Measurements from ENCODE around the gene HLA-DPA1.

The HLA-DPA1 gene

GRCh38 chr6:33118525-33119123 is 45.2 kb upstream of the HLA-DPA1 start:
- no peak overlapping the region for H3K27ac ChIP-seq (ENCODE audit: low read length)
- no peak overlapping the region for H2AFZ ChIP-seq (ENCODE audit: low read depth, low read length)
- ATAC-seq (ENCODE audit: insufficient read depth, low read depth) (peak; percentile 57; the same call in 1 of the 3 replicates), DNase-seq (no peak)
- peak; percentile 85 for TF ChIP-seq CTCF (IDR thresholded peaks at IDR 0.05; ENCODE audit: borderline replicate concordance, extremely low read depth, low read length, poor library complexity, severe bottlenecking)
- TF ChIP-seq EZH2 (IDR thresholded peaks at IDR 0.05; ENCODE audit: borderline replicate concordance, low read depth, low read length, severe bottlenecking) = no peak
- no peaks in the 10 kb centered on the region for H3K79me2 ChIP-seq (ENCODE audit: insufficient read depth, low read length)
- H3K4me1 ChIP-seq (ENCODE audit: insufficient read depth, low read length) = no peaks in the 10 kb centered on the region
- H3K4me3 ChIP-seq (ENCODE audit: low read depth in 1 of 2, low read length in 2 of 2) = no peak overlapping the region
- H3K4me2 ChIP-seq (ENCODE audit: insufficient read depth, low read length) = no peak overlapping the region
- no peaks in the 10 kb centered on the region for H4K20me1 ChIP-seq (ENCODE audit: insufficient read depth, low read length)
- no peaks in the 10 kb centered on the region for H3K36me3 ChIP-seq (ENCODE audit: insufficient read depth, low read length)
- peaks cover 5% of the 10 kb centered on the region for H3K9me3 ChIP-seq (ENCODE audit: insufficient read depth, low read length, severe bottlenecking)
- no peak overlapping the region for H3K9ac ChIP-seq (ENCODE audit: low read depth, low read length)
- H3K27me3 ChIP-seq (ENCODE audit: insufficient read depth, low read length, poor library complexity) = peaks cover 13% of the 10 kb centered on the region

GRCh38 chr6:33117811-33118277 is 44.4 kb upstream of the HLA-DPA1 start:
- TF ChIP-seq CTCF (IDR thresholded peaks at IDR 0.05; ENCODE audit: borderline replicate concordance, extremely low read depth, low read length, poor library complexity, severe bottlenecking) (no peak), EZH2 (IDR thresholded peaks at IDR 0.05; ENCODE audit: borderline replicate concordance, low read depth, low read length, severe bottlenecking) (no peak)
- H3K36me3 ChIP-seq (ENCODE audit: insufficient read depth, low read length) = no peaks in the 10 kb centered on the region
- H3K4me2 ChIP-seq (ENCODE audit: insufficient read depth, low read length) = no peak overlapping the region
- H4K20me1 ChIP-seq (ENCODE audit: insufficient read depth, low read length) = no peaks in the 10 kb centered on the region
- peaks cover under 1% of the 10 kb centered on the region for H3K9me3 ChIP-seq (ENCODE audit: insufficient read depth, low read length, severe bottlenecking)
- no peak for DNase-seq
- no peak overlapping the region for H3K9ac ChIP-seq (ENCODE audit: low read depth, low read length)
- H3K4me3 ChIP-seq (ENCODE audit: low read depth in 1 of 2, low read length in 2 of 2) = no peak overlapping the region
- no peak for ATAC-seq (ENCODE audit: insufficient read depth, low read depth)
- H3K27me3 ChIP-seq (ENCODE audit: insufficient read depth, low read length, poor library complexity) = peaks cover 21% of the 10 kb centered on the region
- H3K27ac ChIP-seq (ENCODE audit: low read length) = no peak overlapping the region
- H3K4me1 ChIP-seq (ENCODE audit: insufficient read depth, low read length) = no peaks in the 10 kb centered on the region
- no peaks in the 10 kb centered on the region for H3K79me2 ChIP-seq (ENCODE audit: insufficient read depth, low read length)
- H2AFZ ChIP-seq (ENCODE audit: low read depth, low read length) = no peak overlapping the region

- Histone ChIP-seq H3K27me3 (ENCODE audit: insufficient read depth, low read length, poor library complexity) (peaks cover 26% of the 10 kb centered on the region), H3K9me3 (ENCODE audit: insufficient read depth, low read length, severe bottlenecking) (no peaks in the 10 kb centered on the region), H3K27ac (ENCODE audit: low read length) (no peak overlapping the region), H3K4me1 (ENCODE audit: insufficient read depth, low read length) (no peaks in the 10 kb centered on the region), H3K79me2 (ENCODE audit: insufficient read depth, low read length) (no peaks in the 10 kb centered on the region), H3K4me2 (ENCODE audit: insufficient read depth, low read length) (no peak overlapping the region), H4K20me1 (ENCODE audit: insufficient read depth, low read length) (no peaks in the 10 kb centered on the region), H3K36me3 (ENCODE audit: insufficient read depth, low read length) (no peaks in the 10 kb centered on the region), H3K9ac (ENCODE audit: low read depth, low read length) (no peak overlapping the region), H3K4me3 (ENCODE audit: low read depth in 1 of 2, low read length in 2 of 2) (no peak overlapping the region), H2AFZ (ENCODE audit: low read depth, low read length) (no peak overlapping the region)
- DNase-seq = no peak
- no peak for ATAC-seq (ENCODE audit: insufficient read depth, low read depth)
- TF ChIP-seq EZH2 (IDR thresholded peaks at IDR 0.05; ENCODE audit: borderline replicate concordance, low read depth, low read length, severe bottlenecking) (no peak), CTCF (IDR thresholded peaks at IDR 0.05; ENCODE audit: borderline replicate concordance, extremely low read depth, low read length, poor library complexity, severe bottlenecking) (no peak)
These were observed 43.6 kb upstream of the HLA-DPA1 start for GRCh38 chr6:33116841-33117711.

Measured in DND-41 (cell line).